GM23338 (cell line): Measurements from ENCODE around the gene PCDHB2. TPM values are rescaled to one million over a fixed set of nuclear protein-coding genes. Genes with fewer than 3 reads are reported as not detected.

Source experiments
- ATAC-seq: fragments of 200-7000 bp; cut with Tn5 transposase; 3 replicates; pipeline ENCODE4 v1.9.1; 2020
- DNase-seq: peaks from one replicate; pipeline ENCODE4 v3.0.0-alpha.2; 2015; ENCODE audit warnings: low spot score
- H2AFZ ChIP-seq: fragments of 200-600 bp; sonication (generic); 2 replicates; pipeline ENCODE4 v1.8.0; 2016; ENCODE audit warnings: antibody characterized with exemption, mild to moderate bottlenecking, moderate library complexity
- H3F3A ChIP-seq: fragments of 200-600 bp; sonication (generic); replicated peaks from 2 replicates; pipeline ENCODE4 v1.8.0; 2017; ENCODE audit warnings: antibody characterized with exemption, mixed run types, low read depth
- H3K27ac ChIP-seq: fragments of 200-600 bp; sonication (generic); 2 replicates; pipeline ENCODE4 v1.6.1; 2016; ENCODE audit warnings: low read depth
- H3K27me3 ChIP-seq: fragments of 200-600 bp; sonication (generic); 2 replicates; pipeline ENCODE4 v1.8.0; 2016; ENCODE audit warnings: mild to moderate bottlenecking, mixed run types, moderate library complexity; ENCODE audit not compliant: insufficient read depth
- H3K36me3 ChIP-seq: fragments of 200-600 bp; sonication (generic); 2 replicates; pipeline ENCODE4 v1.8.0; 2016; ENCODE audit warnings: mild to moderate bottlenecking; ENCODE audit not compliant: insufficient read depth
- H3K4me1 ChIP-seq: fragments of 200-600 bp; sonication (generic); 2 replicates; pipeline ENCODE4 v1.8.0; 2016; ENCODE audit warnings: mild to moderate bottlenecking, moderate library complexity; ENCODE audit not compliant: insufficient read depth
- H3K4me2 ChIP-seq: fragments of 200-600 bp; sonication (generic); 2 replicates; pipeline ENCODE4 v1.7.1; 2017; ENCODE audit warnings: mixed run types
- H3K4me3 ChIP-seq: fragments of 200-600 bp; sonication (generic); 2 replicates; pipeline ENCODE4 v1.6.1; 2016; ENCODE audit warnings: mixed run types
- H3K79me2 ChIP-seq: fragments of 200-600 bp; sonication (generic); replicated peaks from 2 replicates; pipeline ENCODE4 v1.8.0; 2017; ENCODE audit warnings: mild to moderate bottlenecking; ENCODE audit not compliant: insufficient read depth
- H3K9me2 ChIP-seq: fragments of 200-600 bp; sonication (generic); 2 replicates; pipeline ENCODE4 v1.8.0; 2017; ENCODE audit not compliant: insufficient read depth
- H4K20me1 ChIP-seq: fragments of 200-600 bp; sonication (generic); replicated peaks from 2 replicates; pipeline ENCODE4 v1.8.0; 2017; ENCODE audit warnings: mild to moderate bottlenecking; ENCODE audit not compliant: insufficient read depth
- H3K27ac Mint-ChIP-seq: 2 replicates; pipeline ENCODE4 v1.8.0; 2020; ENCODE audit warnings: inconsistent platforms, mild to moderate bottlenecking, moderate library complexity, mixed read lengths
- H3K27me3 Mint-ChIP-seq: 3 replicates; pipeline ENCODE4 v1.8.0; 2022; ENCODE audit warnings: low read depth, mild to moderate bottlenecking, moderate library complexity, mixed read lengths, inconsistent platforms; ENCODE audit not compliant: insufficient read depth, poor library complexity
- H3K36me3 Mint-ChIP-seq: 3 replicates; pipeline ENCODE4 v1.8.0; 2021; ENCODE audit warnings: low read depth, mild to moderate bottlenecking, inconsistent platforms, moderate library complexity, mixed read lengths
- H3K4me1 Mint-ChIP-seq: 3 replicates; pipeline ENCODE4 v1.8.0; 2020; ENCODE audit warnings: mild to moderate bottlenecking, inconsistent platforms, mixed read lengths
- H3K4me3 Mint-ChIP-seq: 3 replicates; pipeline ENCODE4 v1.8.0; 2021; ENCODE audit warnings: moderate library complexity, mild to moderate bottlenecking, inconsistent platforms, mixed read lengths
- H3K9me3 Mint-ChIP-seq: 3 replicates; pipeline ENCODE4 v1.8.0; 2020; ENCODE audit warnings: moderate library complexity, mild to moderate bottlenecking, inconsistent platforms, mixed read lengths
- CREB1 ChIP-seq: fragments of 250-450 bp; sonication (Bioruptor Pico); IDR thresholded peaks from 2 replicates; pipeline ENCODE4 v1.5.0; 2020; ENCODE audit warnings: low read depth, mild to moderate bottlenecking, moderate library complexity
- CTCF ChIP-seq, 2 experiments: fragments of 200-600 bp in 1 of 2; sonication (generic) in 1 of 2; conservative IDR thresholded peaks; 2 replicates each; pipeline versions ENCODE4 v1.5.1 to v1.6.1; 2016 to 2017; ENCODE audit warnings: antibody characterized with exemption in 2 of 2, low read depth in 2 of 2, mild to moderate bottlenecking in 2 of 2, moderate library complexity in 1 of 2
- EZH2phosphoT487 ChIP-seq: fragments of 200-600 bp; sonication (generic); IDR thresholded peaks from one replicate; pipeline ENCODE4 v1.8.1; 2018; ENCODE audit warnings: antibody characterized with exemption; ENCODE audit not compliant: unreplicated experiment
- JUNB ChIP-seq: IDR thresholded peaks from one replicate; pipeline ENCODE4 v1.6.1; 2016; ENCODE audit warnings: antibody characterized with exemption; ENCODE audit not compliant: unreplicated experiment
- NANOG ChIP-seq: IDR thresholded peaks from 2 replicates; pipeline ENCODE4 v1.6.1; 2016; ENCODE audit warnings: antibody characterized with exemption, borderline replicate concordance
- POLR2AphosphoS5 ChIP-seq: IDR thresholded peaks from 2 replicates; pipeline ENCODE4 v1.6.1; 2016; ENCODE audit warnings: antibody characterized with exemption, low read depth
- ZNF114 ChIP-seq: fragments of 250-450 bp; sonication (Bioruptor Pico); IDR thresholded peaks from 2 replicates; pipeline ENCODE4 v1.5.0; 2020; ENCODE audit warnings: mild to moderate bottlenecking, moderate library complexity
- polyA plus RNA-seq: library from polyadenylated mRNA; unstranded; fragments of >200 nt; fragmentation: Nextera tagmentation; extraction: Ambion mirVana; gene quantifications from 2 replicates; pipeline ENCODE4 v1.2.1, GENCODE V29; 2016
- total RNA-seq: library from RNA; depleted of rRNA; stranded (reverse); fragments of >200 nt; shearing (Covaris generic); gene quantifications from 2 replicates; pipeline ENCODE4 v1.2.3, GENCODE V29; 2014

Gene PCDHB2
- total and polyA plus RNA-seq, 2 experiments from 2014 or later: 9.3 to 34.2 TPM

DNA sequence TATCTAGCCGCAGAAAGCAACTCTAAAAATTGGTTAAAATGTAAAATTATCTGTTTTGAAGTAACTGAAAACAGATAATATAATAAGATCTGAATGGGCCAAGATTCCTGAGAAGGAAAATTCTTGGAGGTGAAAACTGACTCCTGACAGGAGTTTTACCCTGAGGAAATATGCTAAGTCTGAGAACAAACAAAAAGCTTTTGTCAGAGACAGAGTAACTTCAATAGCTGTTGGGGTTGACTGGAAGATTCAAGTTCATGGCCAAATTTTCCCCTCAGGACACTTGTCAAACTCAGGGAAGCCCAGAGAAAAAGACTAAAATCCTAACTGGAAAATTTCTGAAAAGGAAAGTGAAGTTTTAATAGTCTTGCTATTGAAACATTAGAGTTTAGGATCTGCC is 32.9 kb downstream of the PCDHB2 start:
- no peaks in the 10 kb centered on the region for H3K36me3 ChIP-seq
- ATAC-seq (peak; percentile 46; the same call in 2 of the 3 replicates), DNase-seq (peak; percentile 37)
- Mint-ChIP-seq H3K4me1 (peaks cover 6% of the 10 kb centered on the region; the same call in 2 of the 3 replicates), H3K9me3 (peaks cover 9% of the 10 kb centered on the region; the same call in 2 of the 3 replicates), H3K36me3 (peaks cover 14% of the 10 kb centered on the region), H3K27me3 (peaks cover 2% of the 10 kb centered on the region), H3K4me3 (no peak overlapping the region), H3K27ac (no peak overlapping the region)
- 0 out of 2 replicates have a peak overlapping the region, but pooled peaks have one; percentile 2 for H3K4me2 ChIP-seq
- H3K79me2 ChIP-seq: no peaks in the 10 kb centered on the region
- H3K4me3 ChIP-seq: no peak overlapping the region
- H3K27me3 ChIP-seq: no peaks in the 10 kb centered on the region
- H4K20me1 ChIP-seq: no peaks in the 10 kb centered on the region
- TF ChIP-seq NANOG (no peak), JUNB (no peak), EZH2phosphoT487 (no peak), ZNF114 (no peak)
- H3K27ac ChIP-seq: no peak overlapping the region
- no peaks in the 10 kb centered on the region for H3F3A ChIP-seq
- no peaks in the 10 kb centered on the region for H3K9me2 ChIP-seq
- no peak overlapping the region for H2AFZ ChIP-seq
- peaks cover 5% of the 10 kb centered on the region; the same call in 1 of the 2 replicates for H3K4me1 ChIP-seq

GRCh38 chr5:141135030-141135717 is 40.8 kb downstream of the PCDHB2 start, which contains the start of gene PCDHB5:
Gene PCDHB5, plus strand, starts transcription at chr5:141135206. Its CDS starts 229 bp downstream, at chr5:141135435.
- Histone ChIP-seq H4K20me1 (no peaks in the 10 kb centered on the region), H3K9me2 (no peaks in the 10 kb centered on the region), H2AFZ (peak within 1 kb of the TSS; percentile 84), H3K79me2 (peaks cover 24% of the 10 kb centered on the region), H3K4me3 (peak within 1 kb of the TSS; percentile 69), H3F3A (no peaks in the 10 kb centered on the region), H3K27ac (peak within 1 kb of the TSS; percentile 64), H3K4me2 (peak within 1 kb of the TSS; percentile 94), H3K27me3 (no peaks in the 10 kb centered on the region), H3K36me3 (no peaks in the 10 kb centered on the region; the same call in 1 of the 2 replicates), H3K4me1 (no peaks in the 10 kb centered on the region)
- Mint-ChIP-seq H3K27ac (peak within 1 kb of the TSS; percentile 95), H3K4me3 (peak within 1 kb of the TSS; percentile 78), H3K36me3 (peaks cover 55% of the 10 kb centered on the region), H3K27me3 (peaks cover 2% of the 10 kb centered on the region), H3K9me3 (peaks cover 61% of the 10 kb centered on the region), H3K4me1 (no peaks in the 10 kb centered on the region)
- ATAC-seq (peak; percentile 90), DNase-seq (peak; percentile 94)
- TF ChIP-seq CREB1 (CRISPR knock-in tag) (no peak), CTCF (conservative IDR thresholded peaks at IDR 0.05; ENCODE audit: low read depth in 2 of 2) (peak; percentile 87 to 93), EZH2phosphoT487 (no peak), POLR2AphosphoS5 (peak; percentile 42; the same call in 1 of the 2 replicates)
